Caco-2 (cell line): ENCODE data around the gene AHNAK. TPM values are rescaled to one million over a fixed set of nuclear protein-coding genes. Genes with fewer than 3 reads are reported as not detected.

Experiments used
- BruUV-seq: library from RNA; stranded (reverse); fragments of 400-500 nt; replicated peaks from 2 replicates; lab custom pipeline; 2021; lab: Mats Ljungman, UMichigan
- CTCF ChIA-PET: fragments of 300-600 bp; sonication (Branson Sonifier 250); formaldehyde crosslinking; loops from one replicate; lab custom pipeline; 2022; ENCODE audit warnings: antibody characterized with exemption; lab: Charles Lee
- POLR2A ChIA-PET: fragments of 300-600 bp; sonication (Branson Sonifier 250); formaldehyde crosslinking; loops from one replicate; lab custom pipeline; 2022; ENCODE audit warnings: antibody characterized with exemption; lab: Charles Lee
- DNase-seq, 2 experiments: peaks; one replicate each; pipeline versions ENCODE4 v3.0.0 to v3.0.0-alpha.2; 2020 to 2022
- H3K27me3 ChIP-seq: replicated peaks from 2 replicates; pipeline ENCODE4 v1.6.0; 2011; ENCODE audit warnings: low read length; ENCODE audit not compliant: control insufficient read depth, insufficient read depth
- H3K36me3 ChIP-seq: 2 replicates; pipeline ENCODE4 v1.5.1; 2011; ENCODE audit warnings: low read length; ENCODE audit not compliant: control insufficient read depth, insufficient read depth
- H3K4me1 ChIP-seq: fragments of 250-450 bp; sonication (Bioruptor Pico); 2 replicates; pipeline ENCODE4 v1.5.1; 2020; ENCODE audit warnings: mild to moderate bottlenecking
- H3K4me3 ChIP-seq: 2 replicates; pipeline ENCODE4 v1.5.1; 2011; ENCODE audit warnings: low read depth, mild to moderate bottlenecking, control low read depth, low read length
- H3K9me3 ChIP-seq: fragments of 250-450 bp; sonication (Bioruptor Pico); 2 replicates; pipeline ENCODE4 v1.5.1; 2020; ENCODE audit warnings: mild to moderate bottlenecking, moderate library complexity
- H3K27ac Mint-ChIP-seq: one replicate; pipeline ENCODE4 v1.8.0; 2022; ENCODE audit warnings: mixed read lengths; ENCODE audit not compliant: unreplicated experiment
- H3K27me3 Mint-ChIP-seq: one replicate; pipeline ENCODE4 v1.8.0; 2022; ENCODE audit warnings: mixed read lengths; ENCODE audit not compliant: insufficient read depth, unreplicated experiment
- H3K36me3 Mint-ChIP-seq: one replicate; pipeline ENCODE4 v1.8.0; 2022; ENCODE audit warnings: mild to moderate bottlenecking, mixed read lengths; ENCODE audit not compliant: insufficient read depth, unreplicated experiment
- H3K4me1 Mint-ChIP-seq: one replicate; pipeline ENCODE4 v1.8.0; 2022; ENCODE audit warnings: low read depth, mixed read lengths; ENCODE audit not compliant: unreplicated experiment
- H3K4me3 Mint-ChIP-seq: one replicate; pipeline ENCODE4 v1.8.0; 2022; ENCODE audit warnings: mild to moderate bottlenecking, moderate library complexity, mixed read lengths; ENCODE audit not compliant: unreplicated experiment
- H3K9me3 Mint-ChIP-seq: one replicate; pipeline ENCODE4 v1.8.0; 2022; ENCODE audit warnings: mixed read lengths; ENCODE audit not compliant: unreplicated experiment
- CTCF ChIP-seq, 2 experiments: fragments of 200-600 bp in 1 of 2; IDR thresholded peaks; 1 replicate in 1 of 2; 2 replicates in 1 of 2; pipeline versions ENCODE4 v1.5.1 to v1.8.0; 2011 to 2022; ENCODE audit warnings: antibody characterized with exemption in 1 of 2, control low read depth in 1 of 2, inconsistent platforms in 1 of 2, low read depth in 1 of 2, low read length in 1 of 2, mild to moderate bottlenecking in 1 of 2, moderate library complexity in 1 of 2; ENCODE audit not compliant: insufficient read depth in 1 of 2, severe bottlenecking in 1 of 2, unreplicated experiment in 1 of 2
- intact Hi-C: fragments of 100-400 bp; cut with micrococcal nuclease; formaldehyde crosslinking; loops from one replicate; pipeline ENCODE4 v1.10.0; 2022; ENCODE audit not compliant: unreplicated experiment
- total RNA-seq: library from RNA; stranded (reverse); gene quantifications from 2 replicates; pipeline ENCODE4 v1.2.3, GENCODE V29; 2022

Gene AHNAK
- total RNA-seq, 1 experiment from 2014 or later = 312 TPM

GRCh38 chr11:62580959-62581715 lies 34.5 kb upstream of the AHNAK start:
- CTCF ChIA-PET = interaction anchor here (1.0 kb wide), 1 partner anchor 10 kb away, joined by 4 read pairs; the partner anchor contains the start of gene TUT1
- Mint-ChIP-seq H3K9me3 (no peaks in the 10 kb centered on the region), H3K4me1 (peaks cover 22% of the 10 kb centered on the region), H3K4me3 (no peak overlapping the region), H3K27ac (no peak overlapping the region), H3K27me3 (no peaks in the 10 kb centered on the region), H3K36me3 (peaks cover 76% of the 10 kb centered on the region)
- H3K36me3 ChIP-seq = peaks cover 5% of the 10 kb centered on the region; the same call in 1 of the 2 replicates
- intact Hi-C loops = no loop called here
- TF ChIP-seq CTCF (IDR thresholded peaks at IDR 0.05; ENCODE audit: insufficient read depth in 1 of 2, low read depth in 1 of 2, low read length in 1 of 2, severe bottlenecking in 1 of 2, unreplicated experiment in 1 of 2) = no peak
- DNase-seq = no peak
- POLR2A ChIA-PET = interaction anchor here (0.5 kb wide), 1 partner anchor 82 kb away, joined by 3 read pairs; no protein-coding TSS in a partner anchor
- H3K27me3 ChIP-seq = no peaks in the 10 kb centered on the region
- no peaks in the 10 kb centered on the region for H3K4me1 ChIP-seq
- H3K4me3 ChIP-seq = no peak overlapping the region
- no peaks in the 10 kb centered on the region for H3K9me3 ChIP-seq
- no TSS peak for BruUV-seq

- Histone ChIP-seq H3K4me3 (no peak overlapping the region), H3K4me1 (peaks cover 7% of the 10 kb centered on the region; the same call in 1 of the 2 replicates), H3K27me3 (no peaks in the 10 kb centered on the region), H3K36me3 (peaks cover 3% of the 10 kb centered on the region; the same call in 1 of the 2 replicates), H3K9me3 (no peaks in the 10 kb centered on the region)
- Mint-ChIP-seq H3K4me1 (peaks cover 38% of the 10 kb centered on the region), H3K27ac (no peak overlapping the region), H3K4me3 (no peak overlapping the region), H3K9me3 (no peaks in the 10 kb centered on the region), H3K27me3 (no peaks in the 10 kb centered on the region), H3K36me3 (peaks cover 74% of the 10 kb centered on the region)
- intact Hi-C loops = no loop called here
- no TSS peak for BruUV-seq
- TF ChIP-seq CTCF (IDR thresholded peaks at IDR 0.05; ENCODE audit: insufficient read depth in 1 of 2, low read depth in 1 of 2, low read length in 1 of 2, severe bottlenecking in 1 of 2, unreplicated experiment in 1 of 2) = no peak
- POLR2A ChIA-PET = interaction anchor here (1.3 kb wide), 1 partner anchor 12 kb away, joined by 3 read pairs; the partner anchor contains the start of gene TUT1
- CTCF ChIA-PET = no interaction called here
- DNase-seq = no peak
Observed at GRCh38 chr11:62579252-62579651, 32.6 kb upstream of the AHNAK start.

- intact Hi-C loops = no loop called here
- H3K36me3 Mint-ChIP-seq = peaks cover 74% of the 10 kb centered on the region
- ChIA-PET POLR2A (interaction anchor here (0.6 to 1.3 kb wide), 3 partner anchors 9 to 122 kb away, joined by 3 to 4 read pairs (median 3); partner anchors contain the start of gene TUT1), CTCF (no interaction called here)
- H3K27me3 Mint-ChIP-seq = no peaks in the 10 kb centered on the region
- no TSS peak for BruUV-seq
- no peaks in the 10 kb centered on the region for H3K27me3 ChIP-seq
- no peak overlapping the region for H3K4me3 ChIP-seq
- no peak overlapping the region for H3K4me3 Mint-ChIP-seq
- no peak for TF ChIP-seq CTCF (IDR thresholded peaks at IDR 0.05; ENCODE audit: insufficient read depth in 1 of 2, low read depth in 1 of 2, low read length in 1 of 2, severe bottlenecking in 1 of 2, unreplicated experiment in 1 of 2)
- H3K9me3 Mint-ChIP-seq = no peaks in the 10 kb centered on the region
- peaks cover 7% of the 10 kb centered on the region; the same call in 1 of the 2 replicates for H3K4me1 ChIP-seq
- no peak for DNase-seq
- H3K36me3 ChIP-seq = peaks cover 3% of the 10 kb centered on the region; the same call in 1 of the 2 replicates
- H3K9me3 ChIP-seq = no peaks in the 10 kb centered on the region
- H3K4me1 Mint-ChIP-seq = peaks cover 38% of the 10 kb centered on the region
- H3K27ac Mint-ChIP-seq = peak overlapping the region; percentile 27
Observed at GRCh38 chr11:62578541-62578940, 31.9 kb upstream of the AHNAK start.
